GM10847 (cell line): ENCODE results near the gene CRADD.

ENCODE experiments used
- POLR2A ChIP-seq: IDR thresholded peaks from 2 replicates; pipeline ENCODE4 v1.6.1; 2011; ENCODE audit not compliant: insufficient read length; ENCODE audit errors: extremely low read depth

CRADD gene

DNA sequence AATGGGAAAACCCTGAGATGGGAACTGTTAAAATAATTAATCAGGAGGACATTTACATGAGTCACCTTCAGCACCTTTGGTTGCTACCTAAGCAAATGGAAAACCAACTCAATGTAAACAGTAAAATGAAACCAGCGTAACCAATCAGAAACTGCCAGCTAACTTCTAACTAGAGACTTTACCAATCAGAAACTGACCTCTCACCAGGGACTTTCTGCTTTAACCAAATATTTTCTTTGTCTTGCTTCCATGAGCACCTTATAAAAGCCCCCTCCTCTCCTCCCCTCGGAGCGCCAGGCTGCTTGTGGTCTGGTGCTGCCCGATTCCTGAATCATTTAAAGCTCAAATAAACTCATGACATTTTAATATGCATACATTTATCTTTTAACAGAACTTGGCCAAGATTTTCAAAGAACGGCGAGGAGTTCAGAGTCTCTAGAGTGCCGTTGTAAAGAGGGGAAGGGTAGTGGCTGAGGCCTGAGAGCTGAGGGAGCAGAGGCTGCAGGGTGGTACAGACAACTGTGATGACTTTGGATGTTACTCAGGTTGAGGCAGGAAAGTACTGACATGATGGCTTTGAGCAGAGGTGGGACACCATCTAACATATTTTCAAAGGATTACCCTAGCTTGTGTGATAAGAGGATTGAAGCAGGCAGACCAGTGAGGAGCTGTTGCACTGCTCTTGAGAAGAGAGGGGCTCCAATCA is 183.6 kb downstream of the CRADD start:
- no peak for TF ChIP-seq POLR2A

DNA sequence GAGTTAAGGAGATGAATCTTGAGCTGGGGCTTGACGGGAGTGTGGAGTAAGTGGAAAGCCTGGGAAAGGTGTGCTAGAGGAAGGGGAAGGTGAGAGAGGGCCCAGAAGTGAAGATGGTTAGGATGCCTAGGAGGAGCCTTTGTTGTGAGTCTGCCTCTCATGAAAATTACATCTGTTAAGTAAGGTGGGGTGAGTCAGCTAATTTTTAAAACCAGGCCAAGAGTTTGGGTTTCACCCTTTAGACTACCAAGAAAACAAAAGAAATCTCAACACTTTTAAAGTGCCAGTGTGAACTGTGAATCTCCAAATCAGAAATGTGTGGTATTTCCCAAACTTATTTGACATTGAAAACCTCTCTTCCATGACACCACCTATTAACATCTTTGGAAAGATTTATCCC is 185.2 kb downstream of the CRADD start:
- TF ChIP-seq POLR2A, result no peak

DNA sequence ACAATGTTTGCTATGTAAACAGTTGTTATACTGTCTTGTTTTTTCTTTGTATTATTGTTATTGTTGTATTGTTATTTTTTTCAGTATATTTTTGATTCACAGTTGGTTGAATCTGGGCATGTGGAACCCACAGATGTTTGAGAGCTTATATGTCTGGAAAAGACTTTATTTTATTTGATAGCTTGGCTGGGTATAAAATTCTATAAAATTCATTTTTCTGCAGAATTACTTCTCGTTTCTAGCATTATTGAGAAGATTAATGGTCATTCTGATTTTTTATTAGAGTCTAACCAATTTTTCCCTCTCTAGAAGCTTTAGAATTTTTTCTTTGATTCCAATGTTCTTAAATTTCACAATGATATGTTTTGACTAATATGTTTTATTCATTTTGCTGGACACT is 188.6 kb downstream of the CRADD start:
- no peak for TF ChIP-seq POLR2A

DNA sequence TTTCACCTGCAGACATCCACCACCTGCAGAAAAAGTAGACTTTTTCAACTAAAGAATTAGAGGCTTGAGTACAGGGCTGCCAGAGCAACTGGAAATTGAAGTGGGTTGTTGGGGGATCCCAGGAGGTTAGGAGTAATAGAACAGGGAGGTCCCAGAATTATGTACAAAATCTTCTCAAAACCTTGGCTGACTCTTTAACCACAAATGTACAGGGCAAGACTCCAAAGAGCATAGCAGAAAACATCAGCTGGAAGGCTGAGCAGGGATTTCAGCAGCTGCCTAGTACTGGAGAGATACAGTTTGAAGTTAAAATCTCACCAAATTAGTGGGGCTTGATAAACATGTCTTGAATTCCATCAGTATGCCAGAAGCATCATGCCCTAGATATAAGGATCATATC is 191.6 kb downstream of the CRADD start:
- no peak for TF ChIP-seq POLR2A

DNA sequence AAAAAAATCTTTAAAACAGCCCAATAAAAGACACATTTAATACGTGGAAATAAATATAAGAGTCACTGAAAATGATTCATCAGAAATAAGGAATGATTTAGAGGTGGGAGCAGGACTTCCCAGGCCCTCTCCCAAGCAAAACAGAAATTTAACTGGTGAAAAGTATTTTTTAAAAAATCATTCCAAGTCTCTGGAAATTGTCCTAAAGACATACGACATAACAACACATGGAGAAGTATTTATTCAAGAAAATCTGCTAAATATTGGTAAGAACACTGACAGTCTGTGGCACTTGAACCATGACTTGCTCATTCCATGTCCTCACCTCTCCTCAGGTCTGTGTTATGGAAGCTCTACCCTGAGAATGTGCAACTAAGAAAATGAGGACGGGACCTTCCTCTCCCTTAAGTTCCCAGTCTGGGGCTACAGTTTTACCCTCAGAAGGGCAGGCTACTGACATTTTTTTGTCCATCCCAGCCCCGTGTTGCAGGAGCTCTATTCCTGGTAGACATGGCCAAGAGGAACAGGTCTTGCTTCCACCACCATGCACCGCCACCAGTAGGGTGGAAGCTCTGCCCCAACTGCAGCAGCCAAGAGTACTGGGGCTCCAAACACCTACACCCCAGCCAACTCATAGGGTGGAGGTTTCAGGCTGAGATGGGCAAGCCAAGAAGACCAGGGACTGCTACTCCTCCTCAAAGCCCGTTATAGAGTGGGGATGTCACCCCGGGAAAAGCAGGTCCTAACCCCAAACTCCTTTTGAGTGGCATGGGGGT is 193.0 kb downstream of the CRADD start:
- no peak for TF ChIP-seq POLR2A

DNA sequence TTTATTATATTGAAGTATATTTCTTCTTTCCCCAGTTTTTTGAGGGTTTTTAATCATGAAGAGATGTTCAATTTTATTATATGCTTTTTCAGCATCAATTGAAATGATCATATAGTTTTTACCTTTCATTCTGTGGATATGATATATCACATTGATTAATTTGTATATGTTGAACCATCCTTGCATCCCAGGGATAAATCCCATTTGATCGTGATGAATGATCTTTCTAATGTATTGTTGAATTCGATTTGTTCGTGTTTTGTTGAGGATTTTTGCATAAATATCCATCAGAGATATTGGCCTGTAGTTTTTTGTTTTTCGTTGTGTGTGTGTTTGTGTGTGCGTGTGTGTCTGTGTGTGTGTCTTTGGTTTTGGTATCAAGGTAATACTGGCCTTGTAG is 196.4 kb downstream of the CRADD start:
- no peak for TF ChIP-seq POLR2A

DNA sequence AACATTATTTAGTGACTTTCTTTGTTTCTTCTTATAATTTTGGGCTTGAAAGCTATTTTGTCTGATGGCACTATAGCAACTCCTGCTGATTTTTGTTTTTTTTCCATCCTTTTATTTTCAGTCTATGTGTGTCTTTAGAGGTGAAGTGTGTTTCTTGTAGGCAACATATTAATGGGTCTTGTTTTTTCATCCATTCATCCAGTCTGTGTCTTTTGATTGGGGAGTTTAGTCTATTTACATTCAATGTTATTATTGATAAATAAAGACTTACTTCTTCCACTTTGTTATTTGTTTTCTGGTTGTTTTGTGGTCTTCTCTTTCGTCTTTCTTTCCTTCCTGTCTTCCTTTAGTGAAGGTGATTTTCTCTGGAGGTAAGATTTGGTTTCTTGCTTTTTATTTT is 198.0 kb downstream of the CRADD start:
- no peak for TF ChIP-seq POLR2A

DNA sequence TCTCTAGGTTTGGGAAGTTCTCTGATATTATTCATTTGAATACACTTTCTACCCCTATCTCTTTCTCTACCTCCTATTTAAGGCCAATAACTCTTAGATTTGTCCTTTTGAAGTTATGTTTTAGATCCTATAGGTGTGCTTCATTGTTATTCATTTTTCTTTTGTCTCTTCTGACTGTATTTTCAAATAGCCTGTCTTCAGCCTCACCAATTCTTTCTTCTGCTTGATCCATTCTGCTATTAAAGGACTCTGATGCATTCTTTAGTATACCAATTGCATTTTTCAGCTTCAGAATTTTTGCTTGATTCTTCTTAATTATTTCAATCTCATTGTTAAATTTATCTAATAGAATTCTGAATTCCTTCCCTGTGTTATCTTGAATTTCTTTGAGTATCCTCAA is 199.2 kb downstream of the CRADD start:
- TF ChIP-seq POLR2A, result no peak

DNA sequence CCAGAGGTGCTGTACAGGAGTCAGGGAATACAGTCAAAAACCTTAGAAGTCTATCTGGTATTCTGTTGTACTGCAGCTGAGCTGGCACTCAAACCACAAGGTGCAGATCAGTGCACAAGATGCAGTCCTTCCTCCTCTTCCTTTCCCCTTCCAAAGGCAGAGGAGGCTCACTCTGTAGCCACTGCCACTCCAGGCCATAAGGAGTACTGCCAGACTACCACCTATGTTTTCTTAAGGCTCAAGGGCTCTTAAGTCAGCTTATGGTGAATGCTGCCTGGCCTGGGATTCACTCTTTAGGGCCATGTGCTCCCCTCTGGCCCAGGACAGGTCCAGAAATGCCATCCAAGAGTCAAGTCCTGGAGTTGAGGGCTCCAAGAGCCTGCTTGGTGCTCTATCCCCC is 200.3 kb downstream of the CRADD start:
- no peak for TF ChIP-seq POLR2A

DNA sequence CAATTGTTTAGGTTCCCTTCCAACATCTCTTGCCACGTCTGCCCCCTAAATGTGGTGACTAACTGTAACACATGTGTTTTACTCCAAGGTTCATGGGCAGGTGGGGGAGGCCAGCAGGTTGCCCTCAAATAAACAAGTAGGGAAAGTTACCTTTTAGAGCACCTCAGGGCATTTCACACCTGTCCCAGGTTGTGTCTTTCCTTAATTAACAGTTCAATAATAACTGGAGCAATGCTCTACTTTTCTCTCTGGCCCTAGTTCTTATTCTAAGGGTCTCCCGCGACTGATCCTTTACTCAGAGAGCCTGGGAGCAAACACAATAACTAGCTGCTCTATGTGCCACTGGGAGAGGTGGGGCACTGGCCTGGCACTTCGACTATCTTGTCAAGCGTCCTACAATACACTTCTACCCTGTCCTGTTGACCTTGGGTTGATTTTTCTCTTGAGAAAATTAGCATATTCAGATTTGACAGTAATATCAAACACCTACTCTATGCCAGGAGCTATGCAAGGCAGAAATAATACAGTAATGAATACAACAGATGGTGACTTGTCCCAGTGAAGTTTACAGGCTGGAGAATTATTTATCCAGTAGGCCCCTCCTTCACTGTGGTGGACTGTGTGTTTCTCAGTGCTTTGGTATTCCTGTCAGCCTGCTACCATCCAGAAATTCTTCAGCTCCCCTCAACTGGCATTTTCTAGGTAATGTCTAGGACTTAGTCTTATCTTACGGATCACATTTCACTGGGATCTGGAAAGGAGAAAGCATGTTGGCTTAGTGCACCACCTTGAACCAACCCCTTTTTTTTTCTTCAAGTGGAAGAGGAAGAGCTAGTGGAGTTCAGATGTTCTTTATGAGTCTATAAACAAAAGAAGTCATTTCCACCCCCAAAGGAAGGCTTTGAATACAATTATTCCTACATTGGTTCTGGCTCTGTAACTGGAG is 202.6 kb downstream of the CRADD start:
- no peak for TF ChIP-seq POLR2A

DNA sequence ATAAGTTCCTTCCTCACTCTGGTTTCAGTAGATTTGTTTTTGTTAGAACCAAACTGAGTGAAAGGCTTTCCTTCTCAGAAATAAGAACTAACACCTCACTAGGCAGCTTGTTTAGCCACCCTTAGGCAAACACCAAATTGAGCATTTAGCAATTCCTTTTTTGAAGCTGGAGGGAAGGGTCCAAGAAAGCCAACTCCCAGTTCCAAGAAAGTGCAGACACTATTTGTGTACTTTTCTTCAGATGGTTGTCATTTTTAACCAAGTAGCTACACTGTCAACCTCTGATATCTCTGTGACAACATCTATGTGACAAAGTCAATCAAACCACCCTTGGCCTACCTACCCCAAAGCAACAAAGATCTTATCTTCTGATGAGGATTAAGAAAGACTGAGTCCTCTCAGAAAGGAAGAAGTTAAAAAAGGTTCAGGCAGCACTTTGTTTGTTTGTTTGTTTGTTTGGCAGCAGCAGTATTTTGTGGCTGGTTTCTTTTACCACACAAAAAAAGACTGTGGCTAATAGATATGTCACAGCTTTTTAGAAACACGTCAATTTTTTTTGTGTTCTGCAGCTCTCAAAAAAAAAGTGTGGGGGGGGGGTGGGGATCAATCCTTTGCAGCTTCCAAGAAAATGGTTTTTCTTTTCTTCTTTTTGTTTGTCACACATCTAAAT is 203.8 kb downstream of the CRADD start:
- TF ChIP-seq POLR2A, result no peak

DNA sequence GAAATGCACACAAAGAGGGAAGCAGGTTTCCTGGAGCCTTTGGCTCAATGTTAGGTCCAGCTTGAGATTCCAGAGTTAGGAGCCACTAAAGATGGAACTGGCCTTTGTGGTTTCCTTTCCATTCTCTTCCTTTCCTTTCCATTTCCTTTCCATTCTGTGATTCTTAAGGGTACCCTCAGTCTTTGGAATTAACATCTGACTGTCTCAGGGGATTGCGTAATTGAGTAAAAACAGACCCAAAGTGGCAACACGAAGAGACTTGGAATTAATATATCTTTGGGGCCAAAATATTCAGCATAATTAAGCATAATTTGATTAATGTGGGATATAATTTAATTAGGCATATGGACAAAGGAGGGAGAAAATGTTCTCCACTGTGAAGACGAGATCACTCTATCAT is 205.6 kb downstream of the CRADD start:
- TF ChIP-seq POLR2A, result no peak

DNA sequence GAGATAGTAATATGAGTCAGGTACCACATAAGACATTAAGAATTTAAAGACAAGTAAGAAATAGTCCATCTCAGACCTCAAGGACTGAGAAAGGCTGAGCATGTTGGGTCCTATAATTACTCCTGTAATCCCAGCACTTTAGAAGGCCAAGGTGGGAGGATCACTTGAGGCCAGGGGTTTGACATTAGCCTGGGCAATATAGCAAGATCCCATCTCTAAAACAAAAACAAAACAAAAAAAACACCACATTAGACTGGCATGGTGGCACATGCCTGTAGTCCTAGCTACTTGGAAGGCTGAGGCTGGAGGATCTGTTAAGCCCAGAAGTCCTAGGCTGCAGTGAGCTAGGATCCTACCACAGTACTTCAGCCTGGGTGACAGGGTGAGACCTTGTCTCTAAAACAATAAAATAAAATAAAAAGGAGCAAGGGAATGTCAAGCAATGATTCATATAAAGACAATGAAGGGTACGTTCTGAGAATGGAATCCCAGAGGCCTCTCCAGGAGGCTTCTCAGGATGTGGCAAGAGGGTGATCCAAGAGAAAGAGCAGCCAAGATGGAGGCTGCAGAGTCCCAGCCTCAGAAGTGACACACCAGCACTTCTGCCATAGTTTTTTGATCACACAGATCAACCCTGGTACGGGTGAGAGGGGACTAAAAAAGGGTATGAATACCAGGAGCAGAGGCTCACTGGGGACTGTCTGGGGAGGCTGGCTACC is 206.4 kb downstream of the CRADD start:
- TF ChIP-seq POLR2A, result no peak

DNA sequence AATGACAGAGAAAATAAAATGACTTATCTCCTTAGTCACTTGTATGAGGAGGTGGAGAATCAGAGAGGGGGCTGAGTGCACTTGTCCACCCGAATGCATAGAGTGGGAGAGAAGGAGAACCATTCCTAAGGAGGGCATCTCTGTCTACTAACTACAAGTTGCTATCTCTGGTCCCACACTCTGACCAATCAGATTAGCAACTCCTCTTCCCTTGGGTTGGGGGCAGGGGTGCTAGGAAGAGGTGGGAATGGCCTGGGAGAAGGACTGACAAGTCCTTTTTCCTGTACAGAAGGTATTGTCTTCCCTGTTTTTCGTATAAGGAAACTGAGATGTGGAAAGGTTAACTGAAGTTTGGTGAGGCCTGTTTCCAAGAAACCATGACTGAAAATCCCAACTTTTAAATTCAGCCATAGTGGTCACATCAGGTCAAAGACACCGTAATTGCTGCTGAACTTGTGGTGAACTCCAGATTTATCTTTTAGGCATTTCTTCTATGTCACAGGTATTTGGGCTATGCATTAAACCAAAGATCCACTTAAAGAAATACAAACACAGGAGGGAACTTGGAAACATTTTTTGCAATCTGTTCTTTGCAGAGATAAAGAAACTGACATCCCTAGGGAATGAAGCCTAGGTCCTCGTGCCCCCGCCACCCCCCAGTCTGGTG is 207.8 kb downstream of the CRADD start:
- TF ChIP-seq POLR2A, result no peak
